Esophagus muscularis mucosa (tissue), 4 donors: ENCODE measurements around the gene CAMK2A. TPM values are rescaled to one million over a fixed set of nuclear protein-coding genes. Genes with fewer than 3 reads are reported as not detected.

Source experiments
- DNase-seq: peaks from one replicate; pipeline ENCODE4 v3.0.0-alpha.2; 2017; ENCODE audit errors: extremely low spot score
- H3K27ac ChIP-seq, 4 donors: fragments of 200-600 bp; sonication (generic); replicated peaks in 1 of 4; 1 replicate in 3 of 4; 2 replicates in 1 of 4; pipeline ENCODE4 v1.5.1; 2016 to 2019; ENCODE audit warnings: mild to moderate bottlenecking in 1 of 4
- H3K27me3 ChIP-seq, 4 donors: fragments of 200-600 bp; sonication (generic); one replicate each; pipeline versions ENCODE4 v1.5.1 to v1.6.0; 2016 to 2019
- H3K36me3 ChIP-seq, 4 donors: fragments of 200-600 bp; sonication (generic); one replicate each; pipeline ENCODE4 v1.5.1; 2016 to 2019
- H3K4me1 ChIP-seq, 4 donors: fragments of 200-600 bp; sonication (generic); one replicate each; pipeline ENCODE4 v1.5.1; 2016 to 2019
- H3K4me3 ChIP-seq, 4 donors: fragments of 200-600 bp; sonication (generic); 1 replicate in 2 of 4; 2 replicates in 2 of 4; pipeline ENCODE4 v1.5.1; 2016 to 2019; ENCODE audit warnings: mild to moderate bottlenecking in 4 of 4, moderate library complexity in 1 of 4
- H3K9me3 ChIP-seq, 4 donors: fragments of 200-600 bp; sonication (generic); 1 replicate in 3 of 4; 2 replicates in 1 of 4; pipeline ENCODE4 v1.5.1; 2016 to 2019
- EP300 ChIP-seq: sonication (generic); formaldehyde crosslinking; IDR thresholded peaks from one replicate; pipeline ENCODE4 v1.6.1; 2017; ENCODE audit warnings: antibody characterized with exemption
- POLR2A ChIP-seq: fragments of 450-650 bp; IDR thresholded peaks from one replicate; pipeline ENCODE4 v1.6.1; 2017; ENCODE audit warnings: antibody characterized with exemption, moderate library complexity, mild to moderate bottlenecking, low read depth
- POLR2AphosphoS5 ChIP-seq, 2 donors: sonication (generic); formaldehyde crosslinking; IDR thresholded peaks; one replicate each; pipeline ENCODE4 v1.6.1; 2017; ENCODE audit warnings: antibody characterized with exemption in 2 of 2
- WGBS: methylation state at CpG from one replicate; pipeline ENCODE4 v1.1.5; 2018; 5-methylcytosine and 5-hydroxymethylcytosine counted together
- intact Hi-C: fragments of 100-400 bp; cut with DNase I; formaldehyde crosslinking; loops from one replicate; pipeline ENCODE4 v1.15.1; 2023
- total RNA-seq, 4 donors: library from RNA; depleted of rRNA; stranded (reverse); fragments of >200 nt; gene quantifications; one replicate each; pipeline versions ENCODE4 v1.1.0 to v1.2.1, GENCODE V29; 2016
- TF ChIP-seq, protein P1 (sequence below), 3 experiments: fragments of 200-600 bp in 2 of 3; fragments of 450-650 bp in 1 of 3; sonication (generic) in 2 of 3; IDR thresholded peaks; one replicate each; pipeline ENCODE4 v1.5.1; 2017 to 2019; ENCODE audit warnings: antibody characterized with exemption in 3 of 3, mild to moderate bottlenecking in 2 of 3, moderate library complexity in 1 of 3

The CAMK2A gene
- total RNA-seq, 4 donors from 2014 or later: 2.5 to 8.0 (median 3.8) TPM

GRCh38 chr5:150246835-150247234 is 42.7 kb downstream of the CAMK2A start:
- peaks cover 0 to 3% (median 0%) of the 10 kb centered on the region in 4 donors for H3K36me3 ChIP-seq
- H3K4me1 ChIP-seq: peaks cover 13 to 26% (median 21%) of the 10 kb centered on the region in 4 donors
- H3K27ac ChIP-seq: no peak overlapping the region
- H3K9me3 ChIP-seq: no peaks in the 10 kb centered on the region
- WGBS: 73% methylated on average over 5 of the region's 5 CpGs
- TF ChIP-seq EP300 (no peak), POLR2AphosphoS5 (IDR thresholded peaks at IDR 0.05) (no peak), POLR2A (no peak)
- TF ChIP-seq, protein P1, sequence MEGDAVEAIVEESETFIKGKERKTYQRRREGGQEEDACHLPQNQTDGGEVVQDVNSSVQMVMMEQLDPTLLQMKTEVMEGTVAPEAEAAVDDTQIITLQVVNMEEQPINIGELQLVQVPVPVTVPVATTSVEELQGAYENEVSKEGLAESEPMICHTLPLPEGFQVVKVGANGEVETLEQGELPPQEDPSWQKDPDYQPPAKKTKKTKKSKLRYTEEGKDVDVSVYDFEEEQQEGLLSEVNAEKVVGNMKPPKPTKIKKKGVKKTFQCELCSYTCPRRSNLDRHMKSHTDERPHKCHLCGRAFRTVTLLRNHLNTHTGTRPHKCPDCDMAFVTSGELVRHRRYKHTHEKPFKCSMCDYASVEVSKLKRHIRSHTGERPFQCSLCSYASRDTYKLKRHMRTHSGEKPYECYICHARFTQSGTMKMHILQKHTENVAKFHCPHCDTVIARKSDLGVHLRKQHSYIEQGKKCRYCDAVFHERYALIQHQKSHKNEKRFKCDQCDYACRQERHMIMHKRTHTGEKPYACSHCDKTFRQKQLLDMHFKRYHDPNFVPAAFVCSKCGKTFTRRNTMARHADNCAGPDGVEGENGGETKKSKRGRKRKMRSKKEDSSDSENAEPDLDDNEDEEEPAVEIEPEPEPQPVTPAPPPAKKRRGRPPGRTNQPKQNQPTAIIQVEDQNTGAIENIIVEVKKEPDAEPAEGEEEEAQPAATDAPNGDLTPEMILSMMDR (IDR thresholded peaks at IDR 0.05): no peak
- H3K27me3 ChIP-seq: no peaks in the 10 kb centered on the region
- no peak for DNase-seq
- intact Hi-C loops: loop anchor here (10.0 kb wide), 1 partner anchor 108 kb away; the partner anchor contains the start of gene TCOF1
- no peak overlapping the region for H3K4me3 ChIP-seq

GRCh38 chr5:150246429-150246828 is 43.1 kb downstream of the CAMK2A start:
- DNase-seq: no peak
- Histone ChIP-seq H3K27me3 (no peaks in the 10 kb centered on the region), H3K9me3 (no peaks in the 10 kb centered on the region), H3K4me3 (no peak overlapping the region), H3K36me3 (peaks cover 0 to 3% (median 0%) of the 10 kb centered on the region in 4 donors), H3K27ac (no peak overlapping the region), H3K4me1 (peaks cover 13 to 26% (median 21%) of the 10 kb centered on the region in 4 donors)
- intact Hi-C loops: loop anchor here (10.0 kb wide), 1 partner anchor 108 kb away; the partner anchor contains the start of gene TCOF1
- 90% methylated on average over 5 of the region's 5 CpGs for WGBS
- TF ChIP-seq EP300: no peak
- no peak for TF ChIP-seq POLR2AphosphoS5 (IDR thresholded peaks at IDR 0.05)
- TF ChIP-seq, protein P1 (IDR thresholded peaks at IDR 0.05): no peak
- TF ChIP-seq POLR2A: no peak

DNA sequence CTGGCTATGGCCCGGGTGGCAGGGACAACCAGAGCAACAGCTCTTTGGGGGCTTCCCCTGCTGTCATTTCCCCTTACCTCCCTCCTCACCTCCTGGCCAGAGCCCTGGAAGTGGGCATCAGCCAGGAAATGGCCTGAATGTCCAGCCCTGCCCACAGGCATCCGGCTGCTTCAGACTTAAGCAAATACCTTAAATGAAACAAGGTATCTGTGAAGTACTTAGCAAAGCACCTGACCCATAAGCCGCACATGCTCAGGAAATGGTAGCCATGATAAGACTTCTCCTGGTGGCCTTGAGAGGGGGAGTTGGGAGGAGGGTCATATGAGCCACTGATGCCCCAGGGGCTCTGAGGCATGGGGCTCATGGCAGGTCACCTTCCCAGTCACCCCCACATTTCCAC is 43.8 kb downstream of the CAMK2A start:
- Histone ChIP-seq H3K4me3 (peak overlapping the region; percentile 27 to 40 (median 33)), H3K27me3 (no peaks in the 10 kb centered on the region), H3K36me3 (peaks cover 0 to 3% (median 0%) of the 10 kb centered on the region in 4 donors), H3K4me1 (peaks cover 13 to 26% (median 21%) of the 10 kb centered on the region in 4 donors), H3K9me3 (no peaks in the 10 kb centered on the region), H3K27ac (peak overlapping the region in 2 of 4 donors; percentile 20 to 64)
- TF ChIP-seq POLR2A (no peak), POLR2AphosphoS5 (IDR thresholded peaks at IDR 0.05) (no peak), EP300 (no peak)
- TF ChIP-seq, protein P1 (IDR thresholded peaks at IDR 0.05): no peak
- WGBS: 61% methylated on average over 3 of the region's 3 CpGs
- intact Hi-C loops: loop anchor here (10.0 kb wide), 1 partner anchor 109 kb away; the partner anchor contains the start of gene TCOF1
- DNase-seq: no peak

GRCh38 chr5:150245111-150245789 is 44.3 kb downstream of the CAMK2A start:
- WGBS: 50% methylated on average over 18 of the region's 18 CpGs
- H3K27me3 ChIP-seq: no peaks in the 10 kb centered on the region
- H3K36me3 ChIP-seq: peaks cover 0 to 3% (median 0%) of the 10 kb centered on the region in 4 donors
- no peak for DNase-seq
- H3K4me1 ChIP-seq: peaks cover 13 to 26% (median 21%) of the 10 kb centered on the region in 4 donors
- peak overlapping the region in 3 of 4 donors; percentile 12 to 64 (median 22) for H3K27ac ChIP-seq
- no peaks in the 10 kb centered on the region for H3K9me3 ChIP-seq
- no peak for TF ChIP-seq EP300
- TF ChIP-seq POLR2AphosphoS5 (IDR thresholded peaks at IDR 0.05): peak; percentile 47 to 64
- peak overlapping the region; percentile 27 to 40 (median 33) for H3K4me3 ChIP-seq
- intact Hi-C loops: loop anchor here (10.0 kb wide), 1 partner anchor 110 kb away; the partner anchor contains the start of gene TCOF1

GRCh38 chr5:150244209-150244608 is 45.4 kb downstream of the CAMK2A start:
- no peaks in the 10 kb centered on the region for H3K9me3 ChIP-seq
- peak overlapping the region in 1 of 4 donors; percentile 64 for H3K27ac ChIP-seq
- H3K36me3 ChIP-seq: peaks cover 0 to 5% (median 0%) of the 10 kb centered on the region in 4 donors
- TF ChIP-seq, protein P1 (IDR thresholded peaks at IDR 0.05): no peak
- TF ChIP-seq POLR2AphosphoS5 (IDR thresholded peaks at IDR 0.05) (no peak), EP300 (no peak), POLR2A (no peak)
- DNase-seq: no peak
- H3K4me3 ChIP-seq: peak overlapping the region in 2 of 4 donors; percentile 34 to 40
- intact Hi-C loops: loop anchor here (10.0 kb wide), 1 partner anchor 111 kb away; the partner anchor contains the start of gene TCOF1
- no peaks in the 10 kb centered on the region for H3K27me3 ChIP-seq
- 65% methylated on average over 7 of the region's 7 CpGs for WGBS
- peaks cover 13 to 26% (median 21%) of the 10 kb centered on the region in 4 donors for H3K4me1 ChIP-seq
